ENCODE data around the gene GPC6. TPM values are rescaled to one million over a fixed set of nuclear protein-coding genes. Genes with fewer than 3 reads are reported as not detected.

Gene GPC6
- total and polyA plus RNA-seq, 9 of the 15 experiments (the other 6 are each of a cell fraction or from before 2014, with no cell fraction given) = under 0.01 to 0.20 (median 0.01) TPM; not detected in 4

- TF ChIP-seq ZNF644 (tag; IDR thresholded peaks at IDR 0.05; ENCODE audit: low read depth) = no peak
Measured at GRCh38 chr13:94170145-94170571, 943.6 kb downstream of the GPC6 start (continued).

GRCh38 chr13:94172416-94172815 lies 945.8 kb downstream of the GPC6 start:
- no peak overlapping the region for H3K9ac ChIP-seq (ENCODE audit: insufficient read depth in 1 of 2, low read depth in 2 of 2, low read length in 2 of 2)
- POLR2A ChIA-PET = no interaction called here
- no peaks in the 10 kb centered on the region for H3K79me2 ChIP-seq (ENCODE audit: control insufficient read depth, insufficient read depth, low read length)
- no peaks in the 10 kb centered on the region for H3K9me1 ChIP-seq (ENCODE audit: control insufficient read depth, insufficient read depth, low read length)
- H3K36me3 ChIP-seq (ENCODE audit: control insufficient read depth, insufficient read depth, low read length) = no peaks in the 10 kb centered on the region
- no peak overlapping the region for H2AFZ ChIP-seq (ENCODE audit: low read depth, low read length)
- WGBS (ENCODE audit: insufficient coverage, low coverage, missing lambda C conversion rate) = 0% methylated on average over 2 of the region's 2 CpGs
- no peak overlapping the region for H3K4me3 ChIP-seq
- no peaks in the 10 kb centered on the region for H3K9me3 ChIP-seq (replicated peaks; ENCODE audit: control insufficient read depth, insufficient read depth, low read depth, low read length)
- no peaks in the 10 kb centered on the region for H3K27me3 ChIP-seq (ENCODE audit: control insufficient read depth in 2 of 2, insufficient read depth in 2 of 2, low read length in 2 of 2)
- H3K27ac ChIP-seq (ENCODE audit: extremely low read depth, low read depth, low read length) = no peak overlapping the region
- no peak for FAIRE-seq
- no peak overlapping the region for H3K4me2 ChIP-seq (ENCODE audit: insufficient read depth, low read length)
- H3K4me1 ChIP-seq (replicated peaks in 1 of 2; ENCODE audit: control insufficient read depth in 2 of 2, insufficient read depth in 2 of 2, low read length in 2 of 2) = no peaks in the 10 kb centered on the region
- no TSS peak for BruUV-seq (replicated peaks)
- DNase-seq (ENCODE audit: extremely low read depth in 1 of 4, low spot score in 3 of 4) = no peak
- in situ Hi-C loops (cut with MboI) (no loop called here), intact Hi-C loops (cut with micrococcal nuclease) (no loop called here)
- H4K20me1 ChIP-seq (replicated peaks; ENCODE audit: control insufficient read depth, insufficient read depth, low read length) = no peaks in the 10 kb centered on the region
- no peak for ATAC-seq
- CTCF ChIA-PET (ENCODE audit: low intra/inter-chr PET ratio) = no interaction called here
- TF ChIP-seq HMG20B (CRISPR knock-in tag; IDR thresholded peaks at IDR 0.05) (no peak), ZNF79 (CRISPR knock-in tag; IDR thresholded peaks at IDR 0.05; ENCODE audit: low read depth) (no peak), CBX3 (IDR thresholded peaks at IDR 0.05; ENCODE audit: borderline replicate concordance in 1 of 2, low read length in 2 of 2) (no peak)

- H3K4me1 ChIP-seq (replicated peaks in 1 of 2; ENCODE audit: control insufficient read depth in 2 of 2, insufficient read depth in 2 of 2, low read length in 2 of 2) = no peaks in the 10 kb centered on the region
- CTCF ChIA-PET (ENCODE audit: low intra/inter-chr PET ratio) = no interaction called here
- FAIRE-seq (no peak), DNase-seq (ENCODE audit: extremely low read depth in 1 of 4, low spot score in 3 of 4) (no peak), ATAC-seq (no peak)
- intact Hi-C loops (cut with micrococcal nuclease) = no loop called here
- no TSS peak for BruUV-seq (replicated peaks)
- no peaks in the 10 kb centered on the region for H4K20me1 ChIP-seq (replicated peaks; ENCODE audit: control insufficient read depth, insufficient read depth, low read length)
- H3K79me2 ChIP-seq (ENCODE audit: control insufficient read depth, insufficient read depth, low read length) = no peaks in the 10 kb centered on the region
- H3K4me2 ChIP-seq (ENCODE audit: insufficient read depth, low read length) = no peak overlapping the region
- no peaks in the 10 kb centered on the region for H3K27me3 ChIP-seq (ENCODE audit: control insufficient read depth in 2 of 2, insufficient read depth in 2 of 2, low read length in 2 of 2)
- H3K9me1 ChIP-seq (ENCODE audit: control insufficient read depth, insufficient read depth, low read length) = no peaks in the 10 kb centered on the region
- H3K4me3 ChIP-seq = no peak overlapping the region
- no peak overlapping the region for H3K9ac ChIP-seq (ENCODE audit: insufficient read depth in 1 of 2, low read depth in 2 of 2, low read length in 2 of 2)
- H2AFZ ChIP-seq (ENCODE audit: low read depth, low read length) = no peak overlapping the region
- in situ Hi-C loops (cut with MboI) = no loop called here
- TF ChIP-seq E2F1 (CRISPR knock-in tag; IDR thresholded peaks at IDR 0.05) (no peak), MTA2 (IDR thresholded peaks at IDR 0.05; ENCODE audit: low read depth) (no peak), FOXP4 (CRISPR knock-in tag; IDR thresholded peaks at IDR 0.05; ENCODE audit: borderline replicate concordance) (no peak), ZNF165 (CRISPR knock-in tag; IDR thresholded peaks at IDR 0.05; ENCODE audit: borderline replicate concordance) (no peak), KAT7 (CRISPR knock-in tag; IDR thresholded peaks at IDR 0.05; ENCODE audit: borderline replicate concordance) (no peak), CREM (IDR thresholded peaks at IDR 0.05; ENCODE audit: low read depth) (no peak)
- POLR2A ChIA-PET = no interaction called here
- no peaks in the 10 kb centered on the region for H3K36me3 ChIP-seq (ENCODE audit: control insufficient read depth, insufficient read depth, low read length)
- H3K27ac ChIP-seq (ENCODE audit: extremely low read depth, low read depth, low read length) = no peak overlapping the region
- WGBS (ENCODE audit: insufficient coverage, low coverage, missing lambda C conversion rate) = 0% methylated on average over 4 of the region's 4 CpGs
- H3K9me3 ChIP-seq (replicated peaks; ENCODE audit: control insufficient read depth, insufficient read depth, low read depth, low read length) = no peaks in the 10 kb centered on the region
Measured at GRCh38 chr13:94173312-94173854, 946.8 kb downstream of the GPC6 start.
